ENCODE measurements around the gene SMIM28. TPM values are rescaled to one million over a fixed set of nuclear protein-coding genes. Genes with fewer than 3 reads are reported as not detected.
"Not testable (repeated sequence)": the region's sequence is repeated elsewhere in the genome, so short reads cannot be mapped to it uniquely, and the experiment has no call there.

SMIM28 gene
- total RNA-seq: not detected

- no peak for DNase-seq (ENCODE audit: low spot score)
Observed at GRCh38 chr6:138377844-138378243, at the start of gene SMIM28. SMIM28 (plus strand) TSS chr6:138377905; CDS start chr6:138378073, 168 bp downstream.

- DNase-seq (ENCODE audit: low spot score): no peak
Observed at GRCh38 chr6:138328210-138328609, 49.5 kb upstream of the SMIM28 start.

GRCh38 chr6:138330763-138331162, 46.9 kb upstream of the SMIM28 start:
- DNase-seq (ENCODE audit: low spot score): no peak

GRCh38 chr6:138331444-138331843, 46.3 kb upstream of the SMIM28 start:
- no peak for DNase-seq (ENCODE audit: low spot score)

- DNase-seq (ENCODE audit: low spot score): no peak
Observed at GRCh38 chr6:138331984-138332383, 45.7 kb upstream of the SMIM28 start.

GRCh38 chr6:138334000-138334399, 43.7 kb upstream of the SMIM28 start:
- no peak for DNase-seq (ENCODE audit: low spot score)

- DNase-seq (ENCODE audit: low spot score): no peak
Observed at GRCh38 chr6:138334963-138335362, 42.7 kb upstream of the SMIM28 start.

GRCh38 chr6:138336221-138336620, 41.5 kb upstream of the SMIM28 start:
- no peak for DNase-seq (ENCODE audit: low spot score)

- no peak for DNase-seq (ENCODE audit: low spot score)
Observed at GRCh38 chr6:138337076-138337475, 40.6 kb upstream of the SMIM28 start.

GRCh38 chr6:138339024-138339423, 38.7 kb upstream of the SMIM28 start:
- DNase-seq (ENCODE audit: low spot score): no peak

GRCh38 chr6:138341176-138341575, 36.5 kb upstream of the SMIM28 start:
- DNase-seq (ENCODE audit: low spot score): no peak

- no peak for DNase-seq (ENCODE audit: low spot score)
Observed at GRCh38 chr6:138343112-138343511, 34.6 kb upstream of the SMIM28 start.

GRCh38 chr6:138345565-138346285, 32.0 kb upstream of the SMIM28 start:
- DNase-seq (ENCODE audit: low spot score): no peak

GRCh38 chr6:138346302-138347195, 31.2 kb upstream of the SMIM28 start:
- no peak for DNase-seq (ENCODE audit: low spot score)

GRCh38 chr6:138347864-138348263, 29.8 kb upstream of the SMIM28 start:
- no peak for DNase-seq (ENCODE audit: low spot score)

- DNase-seq (ENCODE audit: low spot score): no peak
Observed at GRCh38 chr6:138349891-138350290, 27.8 kb upstream of the SMIM28 start.

GRCh38 chr6:138357928-138358327, 19.8 kb upstream of the SMIM28 start:
- DNase-seq (ENCODE audit: low spot score): no peak

- DNase-seq (ENCODE audit: low spot score): not testable (repeated sequence)
Observed at GRCh38 chr6:138368684-138369083, 9.0 kb upstream of the SMIM28 start.

GRCh38 chr6:138370631-138371451, 6.9 kb upstream of the SMIM28 start:
- no peak for DNase-seq (ENCODE audit: low spot score)

GRCh38 chr6:138371452-138371711, 6.3 kb upstream of the SMIM28 start:
- no peak for DNase-seq (ENCODE audit: low spot score)

GRCh38 chr6:138371720-138372119, 6.0 kb upstream of the SMIM28 start:
- DNase-seq (ENCODE audit: low spot score): peak; percentile 37

GRCh38 chr6:138372711-138373463, 4.8 kb upstream of the SMIM28 start:
- DNase-seq (ENCODE audit: low spot score): no peak

Data from mucosa of gallbladder (tissue), 1 donor.